HG03460 (cell line): ENCODE data around the gene SAV1.
"Not testable (repeated sequence)": the region's sequence is repeated elsewhere in the genome, so short reads cannot be mapped to it uniquely, and the experiment has no call there.

Source experiments
- ATAC-seq: cut with Tn5 transposase; IDR thresholded peaks from one replicate; pipeline ENCODE4 v1.9.1; 2021; ENCODE audit not compliant: unreplicated experiment

The SAV1 gene

DNA sequence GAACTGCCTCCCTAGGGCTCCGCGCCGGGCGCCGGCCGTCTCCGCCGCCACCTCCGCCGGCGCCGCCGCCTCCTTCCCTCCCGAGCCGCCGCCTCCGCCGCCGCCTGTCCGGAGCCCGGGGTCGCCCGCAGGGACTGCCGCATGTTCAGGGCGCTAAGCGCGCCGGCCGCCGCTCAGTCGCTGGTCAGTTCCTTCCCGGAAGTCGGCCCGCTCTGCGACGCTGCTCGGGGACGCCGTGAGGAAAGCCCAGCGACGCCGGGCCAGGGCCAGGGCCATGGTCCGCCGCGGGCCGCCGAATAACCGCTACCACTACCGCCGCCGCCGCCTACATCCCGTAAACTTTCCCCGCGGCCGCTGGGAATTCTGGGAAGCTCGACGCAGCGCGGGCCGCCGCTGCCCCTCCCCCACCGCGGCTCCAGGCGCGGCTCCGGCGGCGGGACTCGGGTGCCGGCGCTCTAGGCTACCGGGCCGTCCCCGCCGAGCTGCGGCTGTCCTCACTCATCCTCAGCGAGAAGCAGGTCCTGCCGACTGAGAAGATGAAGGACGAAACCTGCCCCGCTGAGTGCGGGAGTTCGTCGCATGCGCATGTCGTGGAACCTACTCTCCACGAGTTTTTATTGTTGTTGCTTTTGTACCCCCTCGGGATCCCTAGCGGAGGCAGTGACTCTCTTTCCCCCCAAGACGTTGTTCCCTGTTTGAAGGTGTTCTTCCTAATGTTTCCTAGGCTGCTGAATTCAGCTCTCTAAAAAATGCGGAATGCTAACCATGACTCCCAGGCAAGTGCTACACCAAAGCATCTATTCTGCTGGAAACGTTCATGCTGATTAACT, at the start of gene SAV1:
TSS of gene SAV1 (minus strand) at position 311 of the 830 bp plus-strand sequence. CDS start 339 bp downstream, outside the sequence.
- peak; percentile 47 for ATAC-seq

GRCh38 chr14:50717811-50718210, 49.7 kb upstream of the SAV1 start:
- ATAC-seq, result no peak

DNA sequence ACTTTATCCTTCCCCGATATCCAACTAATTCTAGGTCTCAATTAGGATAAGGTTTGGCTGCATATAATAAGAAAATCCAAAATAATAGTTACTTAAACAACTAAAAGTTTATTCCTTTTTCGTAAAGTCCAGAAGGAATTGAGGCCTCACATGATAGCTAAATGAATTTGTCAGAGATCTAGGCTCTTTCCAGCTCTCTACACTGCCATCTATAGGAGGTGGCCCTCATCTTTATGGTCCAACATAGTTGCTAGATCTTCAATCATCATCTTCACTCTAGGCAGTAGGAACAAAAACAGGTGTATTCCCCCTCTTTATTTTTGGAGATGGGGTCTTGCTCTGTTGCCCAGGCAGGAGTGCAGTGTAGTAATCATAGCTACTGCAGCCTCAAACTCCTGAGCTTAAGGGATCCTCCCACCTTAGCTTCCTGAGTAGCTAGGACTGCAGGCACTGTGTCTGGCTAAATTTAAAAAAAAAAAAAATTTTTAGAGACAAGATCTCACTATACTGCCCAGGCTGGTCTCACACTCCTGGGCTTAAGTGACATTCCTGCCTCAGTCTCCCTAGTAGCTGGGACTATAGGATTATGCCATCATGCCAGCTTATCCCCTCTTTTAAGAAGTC, 46.5 kb upstream of the SAV1 start:
- ATAC-seq, result no peak

DNA sequence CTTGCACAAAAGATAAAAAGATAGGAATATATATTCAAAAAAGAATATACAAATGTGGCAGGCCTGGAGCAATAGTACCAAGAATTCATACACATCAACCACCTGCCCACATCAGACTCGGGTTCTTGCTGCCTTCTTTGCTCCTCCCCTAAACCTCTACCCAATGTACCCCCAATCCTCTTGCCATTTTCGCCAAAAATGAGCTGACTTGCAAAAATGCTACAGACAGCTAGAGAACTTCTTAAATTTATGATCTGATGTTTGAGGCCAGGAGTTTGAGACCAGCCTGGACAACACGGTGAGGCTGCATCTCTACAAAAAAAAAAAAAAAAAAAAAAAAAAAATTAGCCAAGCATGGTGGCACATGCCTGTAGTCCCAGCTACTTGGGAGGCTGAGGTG, 42.9 kb upstream of the SAV1 start:
- no peak for ATAC-seq

- no peak for ATAC-seq
These were observed 37.0 kb upstream of the SAV1 start for GRCh38 chr14:50705026-50705593.

DNA sequence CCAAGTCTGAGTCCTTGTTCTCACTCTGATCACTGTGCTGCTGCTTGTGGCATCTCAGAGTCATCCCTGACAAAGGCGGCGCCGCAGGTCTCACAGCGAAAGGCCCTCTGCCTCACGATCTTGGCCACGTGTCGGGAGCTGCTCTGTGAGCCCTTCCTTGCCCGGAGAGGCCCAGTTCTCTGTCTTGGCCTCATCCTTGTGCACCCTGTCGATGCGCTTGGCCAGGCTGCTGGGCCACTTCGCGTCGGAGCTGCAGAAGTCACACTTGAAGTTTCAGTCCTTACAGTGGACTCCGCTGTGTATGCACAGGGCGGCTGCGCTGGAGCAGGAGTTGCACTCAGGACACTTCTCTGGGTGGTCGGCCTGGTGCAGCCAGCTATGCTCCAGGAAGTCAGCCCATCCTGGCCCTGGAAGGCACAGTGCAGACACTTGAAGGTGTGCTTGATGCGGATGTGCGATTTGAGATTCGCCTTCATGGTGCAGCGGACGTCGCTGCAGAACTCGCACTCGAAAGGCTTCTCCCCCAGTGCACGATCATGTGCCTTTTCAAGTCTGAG, 36.4 kb upstream of the SAV1 start:
- no peak for ATAC-seq

DNA sequence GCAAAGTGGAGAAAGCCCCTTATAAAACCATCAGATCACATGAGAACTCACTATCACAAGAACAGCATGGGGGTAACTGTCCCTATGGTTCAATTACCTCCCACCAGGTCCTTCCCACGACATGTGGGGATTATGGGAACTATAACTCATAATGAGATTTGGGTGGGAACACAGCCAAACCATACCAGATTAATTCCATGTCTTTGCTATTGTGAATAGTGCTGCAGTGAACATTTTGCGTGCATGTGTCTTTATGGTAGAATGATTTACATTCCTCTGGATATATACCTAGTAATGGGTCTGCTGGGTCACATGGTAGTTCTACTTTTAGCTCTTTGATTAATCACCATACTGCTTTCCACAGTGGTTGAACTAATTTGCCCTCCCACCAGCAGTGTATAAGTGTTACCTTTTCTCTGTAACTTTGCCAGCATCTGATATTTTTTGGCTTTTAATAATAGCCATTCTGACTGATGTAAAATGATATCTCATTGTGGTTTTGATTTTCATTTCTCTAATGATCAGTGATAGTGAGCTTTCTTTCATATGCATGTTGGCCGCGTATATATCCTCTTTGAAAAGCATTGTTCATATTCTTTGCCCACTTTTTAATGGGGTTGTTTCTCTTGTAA, 29.7 kb upstream of the SAV1 start:
- no peak for ATAC-seq

- not testable (repeated sequence) for ATAC-seq
These were observed 26.2 kb upstream of the SAV1 start for GRCh38 chr14:50694260-50694659.

GRCh38 chr14:50688875-50689274, 20.8 kb upstream of the SAV1 start:
- no peak for ATAC-seq

DNA sequence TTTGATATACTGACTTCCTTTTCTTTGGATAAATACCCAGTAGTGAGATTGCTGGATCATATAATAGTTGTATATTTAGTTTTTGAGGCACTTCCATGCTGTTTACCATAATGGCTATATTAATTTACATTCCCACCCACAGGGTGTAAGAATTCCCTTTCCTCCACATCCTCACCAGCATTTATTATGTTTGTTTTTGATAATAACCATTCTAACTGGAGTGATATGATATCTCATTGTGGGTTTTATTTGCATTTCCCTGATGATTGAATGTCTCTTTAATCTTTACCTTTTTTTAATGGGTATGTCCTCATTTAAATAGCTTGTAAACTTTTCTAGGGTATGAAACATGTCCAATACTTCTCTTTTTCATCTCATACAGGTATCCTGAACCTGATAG, 11.6 kb upstream of the SAV1 start:
- ATAC-seq, result no peak

DNA sequence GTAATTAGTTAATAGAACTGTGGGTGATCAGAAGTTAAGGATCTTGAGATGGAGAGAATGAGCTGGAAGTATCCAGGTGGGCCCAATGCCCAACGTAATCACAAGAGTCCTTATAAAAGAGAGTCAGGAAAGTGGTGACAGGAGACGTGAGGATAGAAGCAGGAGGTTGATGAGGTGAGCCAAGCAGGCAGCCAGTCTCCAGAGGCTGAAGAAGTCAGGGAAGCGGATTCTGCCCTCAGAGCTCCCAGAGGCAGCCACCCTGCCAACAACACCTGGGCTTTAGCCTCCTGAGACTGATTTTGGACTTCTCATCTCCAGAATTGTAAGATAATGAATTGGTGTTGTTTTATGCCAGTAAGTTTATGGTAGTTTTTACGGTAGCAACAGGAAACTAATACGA, 10.1 kb upstream of the SAV1 start:
- ATAC-seq, result no peak

DNA sequence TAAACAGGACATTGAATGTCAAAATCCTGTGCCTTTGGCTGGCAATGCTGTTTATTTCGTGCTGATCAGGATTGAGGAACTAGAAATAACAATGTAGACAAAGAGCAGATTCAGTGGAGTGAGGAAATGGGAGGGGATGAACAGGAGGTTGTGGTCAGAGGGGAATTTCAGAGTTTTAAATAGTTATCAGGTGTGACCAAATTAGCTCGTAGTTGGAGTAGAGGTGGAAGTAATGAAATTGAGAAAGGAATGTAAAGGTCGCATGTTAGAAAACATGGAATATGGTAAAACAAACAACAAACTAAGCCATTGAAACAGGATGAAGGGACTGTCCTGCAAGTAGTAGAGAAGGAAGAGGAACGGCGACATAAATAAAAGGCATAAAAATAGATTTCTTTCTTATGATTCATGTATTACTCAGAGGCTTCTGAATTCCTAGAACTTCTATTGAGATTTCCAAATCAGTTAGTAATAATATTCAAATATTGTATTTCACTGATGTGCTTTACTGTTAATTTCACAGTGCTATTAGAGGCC, 9.5 kb upstream of the SAV1 start:
- ATAC-seq, result peak; percentile 68

DNA sequence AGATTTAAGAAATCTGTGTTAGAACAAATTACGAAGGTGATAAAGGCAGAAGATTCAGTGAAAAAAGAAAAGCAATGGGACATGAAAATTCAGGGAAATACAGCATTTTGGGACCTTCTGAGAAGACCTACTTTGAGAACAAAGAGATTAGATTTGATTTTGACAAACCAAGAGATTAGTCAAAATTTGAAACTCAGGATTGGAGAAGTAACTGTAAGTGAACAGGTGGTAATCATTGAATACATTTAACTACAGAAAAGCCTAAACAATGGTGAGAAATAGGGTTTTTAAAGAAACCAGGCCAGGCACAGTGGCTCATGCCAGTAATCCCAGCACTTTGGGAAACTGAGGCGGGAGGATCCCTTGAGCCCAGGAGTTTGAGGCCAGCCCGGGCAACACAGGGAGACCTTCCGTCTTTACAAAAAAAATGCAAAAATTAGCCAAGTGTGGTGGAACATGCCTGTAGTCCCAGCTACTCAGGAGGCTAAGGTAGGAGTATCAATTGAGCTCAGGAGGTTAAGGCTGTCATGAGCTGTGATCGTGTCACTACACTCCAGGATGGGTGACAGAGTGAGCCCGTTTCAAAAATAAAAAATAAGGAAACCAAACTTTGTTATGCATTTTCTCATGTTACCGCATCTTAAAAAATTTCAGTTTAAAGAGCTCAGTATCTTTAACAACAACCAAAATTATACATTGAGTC, 8.9 kb upstream of the SAV1 start:
- ATAC-seq, result peak; percentile 38

- ATAC-seq, result no peak
These were observed 7.5 kb upstream of the SAV1 start for GRCh38 chr14:50675597-50675996.

DNA sequence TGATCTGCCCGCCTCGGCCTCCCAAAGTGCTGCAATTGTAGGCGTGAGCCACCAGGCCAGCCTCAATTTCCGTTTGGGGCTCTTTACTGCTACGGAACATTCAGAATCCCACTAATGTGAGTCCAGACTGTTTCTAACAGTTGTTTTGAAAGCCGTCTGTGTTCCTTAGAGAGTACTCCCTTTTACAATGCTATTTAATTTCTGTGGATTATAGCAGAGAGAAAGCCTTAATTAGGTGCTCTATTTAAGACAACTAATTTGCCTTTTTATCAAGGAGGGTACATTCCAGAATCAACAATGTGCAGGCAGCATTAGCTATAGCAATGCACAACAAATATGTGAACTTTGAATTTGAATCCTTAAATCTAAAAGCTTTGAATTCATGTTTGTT, 2.8 kb upstream of the SAV1 start:
- ATAC-seq, result no peak

GRCh38 chr14:50670196-50670865, 2.2 kb upstream of the SAV1 start:
- no peak for ATAC-seq

DNA sequence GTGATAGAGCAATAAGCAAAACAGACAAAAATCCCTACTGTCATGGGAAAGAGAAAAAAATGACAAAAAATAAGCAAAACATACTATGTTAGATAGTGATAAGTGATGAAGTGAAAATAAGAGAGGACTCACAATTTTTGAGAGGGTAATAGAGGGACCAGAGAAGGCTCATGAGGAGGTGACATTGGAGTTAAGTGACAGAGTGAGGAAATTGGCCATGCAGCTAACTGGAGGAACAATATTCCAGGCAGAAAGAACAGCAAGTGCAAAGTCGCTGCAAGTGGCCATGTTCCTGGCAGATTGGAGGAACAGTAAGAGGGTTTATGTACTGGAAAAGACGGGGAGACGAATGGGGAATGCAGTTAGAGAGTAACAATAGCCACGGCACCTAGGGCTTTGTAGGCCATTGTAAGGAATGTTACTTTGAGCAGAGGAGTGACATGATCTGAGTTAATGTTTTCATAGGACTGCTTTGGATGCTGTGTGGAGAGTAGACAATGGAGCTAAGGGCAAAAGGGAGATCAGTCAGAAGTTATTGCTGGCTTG, 1.4 kb upstream of the SAV1 start:
- ATAC-seq, result no peak

DNA sequence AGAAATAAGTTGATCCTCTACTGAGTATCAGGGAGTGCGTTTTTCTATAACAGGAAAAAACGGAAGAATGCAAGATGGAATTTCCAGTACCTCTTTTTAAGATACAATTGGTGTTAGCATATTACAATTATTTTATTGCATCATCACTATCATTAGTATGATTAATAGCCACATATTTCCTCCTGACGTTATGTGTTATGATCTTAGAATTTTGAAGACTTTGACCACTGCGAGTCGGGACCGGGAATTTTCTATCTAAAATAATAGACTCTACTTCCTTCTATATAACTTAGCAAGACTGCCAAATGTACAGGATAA, 679 bp upstream of the SAV1 start:
- ATAC-seq, result no peak

GRCh38 chr14:50667684-50667995, 466 bp downstream of the SAV1 start:
- peak; percentile 43 for ATAC-seq
